ENCODE results near the gene PRR29. TPM values are rescaled to one million over a fixed set of nuclear protein-coding genes. Genes with fewer than 3 reads are reported as not detected.

Gene PRR29
- polyA plus RNA-seq, 1 donor from 2014 or later, result 2.8 TPM

DNA sequence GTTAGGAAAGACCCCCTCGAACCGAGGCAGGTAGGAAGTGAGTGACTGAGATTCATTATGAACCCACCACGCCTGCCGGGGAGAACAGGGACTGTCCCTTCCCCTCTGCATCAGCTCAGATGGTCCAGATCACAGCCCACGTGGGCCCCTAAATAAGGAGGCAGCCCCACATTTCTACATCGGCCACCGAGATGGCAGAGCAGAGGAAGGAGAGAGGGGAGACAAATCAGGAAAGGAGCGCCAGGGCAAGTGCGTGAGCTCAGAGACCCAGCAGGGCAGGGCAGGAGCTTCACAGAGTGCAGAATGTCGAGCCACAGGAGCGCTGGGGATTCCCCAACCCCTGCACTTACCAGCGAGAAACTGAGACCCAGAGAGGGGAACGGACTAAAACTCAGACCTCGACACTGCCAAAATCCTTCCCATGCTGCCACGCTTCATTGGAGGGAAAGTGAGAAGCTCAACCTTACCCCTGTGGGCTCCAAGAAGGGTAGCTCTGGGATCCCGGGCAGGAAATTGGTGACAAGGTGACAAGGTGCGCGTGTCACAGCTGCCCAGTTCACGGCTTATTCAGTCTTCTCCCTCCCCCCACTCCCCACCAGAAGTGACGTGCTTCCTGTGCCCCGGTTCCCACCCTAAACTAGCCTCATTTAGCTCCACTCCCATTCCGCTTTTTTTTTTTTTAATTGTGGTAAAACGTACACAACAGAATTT is 22.1 kb downstream of the PRR29 start, which contains the start of gene ICAM2:
Gene ICAM2, minus strand, starts transcription at position 578 of the 711 bp plus-strand sequence. CDS start 13,942 bp downstream, outside the sequence.
- H3K27ac ChIP-seq (ENCODE audit: low read length), result no peak within 1 kb of the TSS
- H3K79me2 ChIP-seq (replicated peaks; ENCODE audit: insufficient read depth, low read length), result no peaks in the 10 kb centered on the region
- no peaks in the 10 kb centered on the region for H4K20me1 ChIP-seq (ENCODE audit: insufficient read depth)
- no peaks in the 10 kb centered on the region for H3K9me2 ChIP-seq (ENCODE audit: insufficient read depth, low read length)
- H3K9ac ChIP-seq (ENCODE audit: low read length), result no peak within 1 kb of the TSS
- no peak within 1 kb of the TSS for H3K4me3 ChIP-seq (ENCODE audit: low read length)
- no peak within 1 kb of the TSS for H3K4me2 ChIP-seq (ENCODE audit: low read length)
- TF ChIP-seq MXI1 (conservative IDR thresholded peaks at IDR 0.05; ENCODE audit: poor library complexity, severe bottlenecking), result no peak
- TF ChIP-seq EZH2 (IDR thresholded peaks at IDR 0.05; ENCODE audit: borderline replicate concordance, insufficient read depth, low read length, poor library complexity, severe bottlenecking), result no peak
- TF ChIP-seq POLR2AphosphoS5 (IDR thresholded peaks at IDR 0.05), result no peak
- no peak for TF ChIP-seq TAF1 (IDR thresholded peaks at IDR 0.05; ENCODE audit: low read depth)
- TF ChIP-seq EP300 (conservative IDR thresholded peaks at IDR 0.05; ENCODE audit: poor library complexity, severe bottlenecking), result no peak
- TF ChIP-seq, protein P1, sequence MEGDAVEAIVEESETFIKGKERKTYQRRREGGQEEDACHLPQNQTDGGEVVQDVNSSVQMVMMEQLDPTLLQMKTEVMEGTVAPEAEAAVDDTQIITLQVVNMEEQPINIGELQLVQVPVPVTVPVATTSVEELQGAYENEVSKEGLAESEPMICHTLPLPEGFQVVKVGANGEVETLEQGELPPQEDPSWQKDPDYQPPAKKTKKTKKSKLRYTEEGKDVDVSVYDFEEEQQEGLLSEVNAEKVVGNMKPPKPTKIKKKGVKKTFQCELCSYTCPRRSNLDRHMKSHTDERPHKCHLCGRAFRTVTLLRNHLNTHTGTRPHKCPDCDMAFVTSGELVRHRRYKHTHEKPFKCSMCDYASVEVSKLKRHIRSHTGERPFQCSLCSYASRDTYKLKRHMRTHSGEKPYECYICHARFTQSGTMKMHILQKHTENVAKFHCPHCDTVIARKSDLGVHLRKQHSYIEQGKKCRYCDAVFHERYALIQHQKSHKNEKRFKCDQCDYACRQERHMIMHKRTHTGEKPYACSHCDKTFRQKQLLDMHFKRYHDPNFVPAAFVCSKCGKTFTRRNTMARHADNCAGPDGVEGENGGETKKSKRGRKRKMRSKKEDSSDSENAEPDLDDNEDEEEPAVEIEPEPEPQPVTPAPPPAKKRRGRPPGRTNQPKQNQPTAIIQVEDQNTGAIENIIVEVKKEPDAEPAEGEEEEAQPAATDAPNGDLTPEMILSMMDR (IDR thresholded peaks at IDR 0.05; ENCODE audit: poor library complexity, severe bottlenecking), result no peak
- no peak for TF ChIP-seq RAD21 (conservative IDR thresholded peaks at IDR 0.05)
- no peak for TF ChIP-seq SMC3 (conservative IDR thresholded peaks at IDR 0.05; ENCODE audit: poor library complexity)
- TF ChIP-seq, protein P2, sequence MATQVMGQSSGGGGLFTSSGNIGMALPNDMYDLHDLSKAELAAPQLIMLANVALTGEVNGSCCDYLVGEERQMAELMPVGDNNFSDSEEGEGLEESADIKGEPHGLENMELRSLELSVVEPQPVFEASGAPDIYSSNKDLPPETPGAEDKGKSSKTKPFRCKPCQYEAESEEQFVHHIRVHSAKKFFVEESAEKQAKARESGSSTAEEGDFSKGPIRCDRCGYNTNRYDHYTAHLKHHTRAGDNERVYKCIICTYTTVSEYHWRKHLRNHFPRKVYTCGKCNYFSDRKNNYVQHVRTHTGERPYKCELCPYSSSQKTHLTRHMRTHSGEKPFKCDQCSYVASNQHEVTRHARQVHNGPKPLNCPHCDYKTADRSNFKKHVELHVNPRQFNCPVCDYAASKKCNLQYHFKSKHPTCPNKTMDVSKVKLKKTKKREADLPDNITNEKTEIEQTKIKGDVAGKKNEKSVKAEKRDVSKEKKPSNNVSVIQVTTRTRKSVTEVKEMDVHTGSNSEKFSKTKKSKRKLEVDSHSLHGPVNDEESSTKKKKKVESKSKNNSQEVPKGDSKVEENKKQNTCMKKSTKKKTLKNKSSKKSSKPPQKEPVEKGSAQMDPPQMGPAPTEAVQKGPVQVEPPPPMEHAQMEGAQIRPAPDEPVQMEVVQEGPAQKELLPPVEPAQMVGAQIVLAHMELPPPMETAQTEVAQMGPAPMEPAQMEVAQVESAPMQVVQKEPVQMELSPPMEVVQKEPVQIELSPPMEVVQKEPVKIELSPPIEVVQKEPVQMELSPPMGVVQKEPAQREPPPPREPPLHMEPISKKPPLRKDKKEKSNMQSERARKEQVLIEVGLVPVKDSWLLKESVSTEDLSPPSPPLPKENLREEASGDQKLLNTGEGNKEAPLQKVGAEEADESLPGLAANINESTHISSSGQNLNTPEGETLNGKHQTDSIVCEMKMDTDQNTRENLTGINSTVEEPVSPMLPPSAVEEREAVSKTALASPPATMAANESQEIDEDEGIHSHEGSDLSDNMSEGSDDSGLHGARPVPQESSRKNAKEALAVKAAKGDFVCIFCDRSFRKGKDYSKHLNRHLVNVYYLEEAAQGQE (IDR thresholded peaks at IDR 0.05; ENCODE audit: borderline replicate concordance), result no peak
- H3K27me3 ChIP-seq (ENCODE audit: insufficient read depth, low read depth, low read length), result no peaks in the 10 kb centered on the region
- H3F3A ChIP-seq (ENCODE audit: insufficient read depth, low read length, poor library complexity, severe bottlenecking), result no peaks in the 10 kb centered on the region
- no peaks in the 10 kb centered on the region for H3K36me3 ChIP-seq (ENCODE audit: insufficient read depth, low read length)
- H3K9me3 ChIP-seq (ENCODE audit: low read length), result no peaks in the 10 kb centered on the region
- no peak within 1 kb of the TSS for H2AFZ ChIP-seq (ENCODE audit: low read depth, low read length)

DNA sequence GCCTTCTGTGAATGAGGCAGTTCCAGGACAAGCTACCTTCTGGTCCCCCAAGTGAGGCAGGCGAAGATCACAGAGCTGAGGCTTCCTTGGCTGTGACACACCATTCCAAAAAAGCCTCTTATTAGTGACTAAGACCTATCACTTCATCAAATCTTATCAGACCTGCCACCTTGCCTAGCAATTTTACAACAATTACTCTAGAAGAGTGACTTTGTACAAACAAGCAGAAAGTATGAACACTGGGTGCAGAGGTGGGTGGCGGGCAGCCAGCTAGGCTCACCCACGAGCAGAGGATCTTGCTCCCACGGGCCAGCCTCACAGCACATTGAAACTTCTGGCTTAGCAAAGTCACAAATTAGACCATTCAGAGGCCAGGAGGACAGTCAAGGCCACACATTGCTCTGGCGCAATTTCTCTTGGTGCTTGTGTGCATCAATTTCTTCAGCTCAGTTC is 24.5 kb downstream of the PRR29 start:
- Histone ChIP-seq H3K9me3 (ENCODE audit: low read length) (no peaks in the 10 kb centered on the region), H3K79me2 (replicated peaks; ENCODE audit: insufficient read depth, low read length) (no peaks in the 10 kb centered on the region), H2AFZ (ENCODE audit: low read depth, low read length) (no peak overlapping the region), H3K9me2 (ENCODE audit: insufficient read depth, low read length) (no peaks in the 10 kb centered on the region), H3K36me3 (ENCODE audit: insufficient read depth, low read length) (no peaks in the 10 kb centered on the region), H3K4me3 (ENCODE audit: low read length) (no peak overlapping the region), H3K27ac (ENCODE audit: low read length) (no peak overlapping the region), H3K27me3 (ENCODE audit: insufficient read depth, low read depth, low read length) (no peaks in the 10 kb centered on the region), H3F3A (ENCODE audit: insufficient read depth, low read length, poor library complexity, severe bottlenecking) (no peaks in the 10 kb centered on the region), H3K9ac (ENCODE audit: low read length) (no peak overlapping the region), H4K20me1 (ENCODE audit: insufficient read depth) (no peaks in the 10 kb centered on the region), H3K4me2 (ENCODE audit: low read length) (no peak overlapping the region)
- no peak for TF ChIP-seq RAD21 (conservative IDR thresholded peaks at IDR 0.05)
- TF ChIP-seq, protein P1 (IDR thresholded peaks at IDR 0.05; ENCODE audit: poor library complexity, severe bottlenecking), result no peak
- no peak for TF ChIP-seq EZH2 (IDR thresholded peaks at IDR 0.05; ENCODE audit: borderline replicate concordance, insufficient read depth, low read length, poor library complexity, severe bottlenecking)
- TF ChIP-seq POLR2AphosphoS5 (IDR thresholded peaks at IDR 0.05), result no peak
- TF ChIP-seq MXI1 (conservative IDR thresholded peaks at IDR 0.05; ENCODE audit: poor library complexity, severe bottlenecking), result no peak
- no peak for TF ChIP-seq SMC3 (conservative IDR thresholded peaks at IDR 0.05; ENCODE audit: poor library complexity)
- no peak for TF ChIP-seq TAF1 (IDR thresholded peaks at IDR 0.05; ENCODE audit: low read depth)
- TF ChIP-seq, protein P2 (IDR thresholded peaks at IDR 0.05; ENCODE audit: borderline replicate concordance), result no peak
- no peak for TF ChIP-seq EP300 (conservative IDR thresholded peaks at IDR 0.05; ENCODE audit: poor library complexity, severe bottlenecking)
